ENCODE data around the gene HADHA. TPM values are rescaled to one million over a fixed set of nuclear protein-coding genes. Genes with fewer than 3 reads are reported as not detected.

Gene HADHA
- total RNA-seq (2022; extraction: Qiagen RNA extraction) = 116 to 149 TPM (median 119 TPM) in 5 replicates

DNA sequence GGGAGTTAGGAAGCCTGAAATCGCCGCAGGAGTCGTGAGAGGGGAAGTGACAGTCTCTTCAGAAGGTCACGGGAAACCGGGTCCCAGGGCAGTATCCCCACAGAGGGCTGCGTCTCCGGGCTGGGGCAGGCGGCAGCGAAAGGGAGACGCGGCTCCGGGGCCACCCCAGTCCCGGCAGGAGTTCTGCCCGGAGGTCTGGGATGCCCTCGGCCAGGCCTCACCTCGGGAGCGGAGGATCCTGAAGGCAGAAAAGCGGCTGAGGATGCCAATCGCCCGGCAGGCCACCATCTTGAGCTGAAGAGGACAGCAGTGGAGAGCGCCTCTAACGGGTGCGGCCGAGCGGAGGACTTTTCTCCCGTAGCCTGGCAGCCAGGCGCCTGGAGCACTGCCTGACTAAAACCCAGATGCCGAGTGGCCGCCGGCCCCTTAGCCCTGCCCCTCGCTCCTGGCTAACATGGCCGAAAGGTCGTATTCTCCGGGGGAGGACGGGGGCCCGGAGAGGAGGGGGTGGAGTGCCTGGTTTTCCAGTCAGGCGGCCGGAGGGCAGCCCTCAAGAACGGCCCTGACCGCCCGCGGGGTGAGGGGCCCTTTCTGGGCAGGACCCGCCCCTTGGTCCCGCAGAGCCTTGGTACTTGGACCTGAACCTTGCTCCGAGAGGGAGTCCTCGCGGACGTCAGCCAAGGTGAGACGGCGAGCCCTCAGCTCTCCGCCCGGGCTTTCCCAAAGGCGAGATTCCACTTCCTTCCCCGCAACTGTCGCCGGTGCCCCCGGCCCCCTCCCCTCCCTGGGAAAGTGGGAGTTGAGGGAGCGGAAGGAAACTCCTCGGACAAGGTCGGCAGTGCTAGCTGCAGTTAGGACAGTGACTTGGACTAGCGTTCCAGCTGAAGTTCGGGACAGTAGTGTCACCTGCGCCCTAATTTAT, at the start of gene HADHA, which contains the start of gene HADHB:
Gene HADHA, minus strand, starts transcription at position 324 of the 922 bp plus-strand sequence. Its CDS starts 36 bp downstream, at position 288.
Gene HADHB, plus strand, starts transcription at position 631 of the 922 bp plus-strand sequence. CDS start 9,316 bp downstream, outside the sequence.

DNA sequence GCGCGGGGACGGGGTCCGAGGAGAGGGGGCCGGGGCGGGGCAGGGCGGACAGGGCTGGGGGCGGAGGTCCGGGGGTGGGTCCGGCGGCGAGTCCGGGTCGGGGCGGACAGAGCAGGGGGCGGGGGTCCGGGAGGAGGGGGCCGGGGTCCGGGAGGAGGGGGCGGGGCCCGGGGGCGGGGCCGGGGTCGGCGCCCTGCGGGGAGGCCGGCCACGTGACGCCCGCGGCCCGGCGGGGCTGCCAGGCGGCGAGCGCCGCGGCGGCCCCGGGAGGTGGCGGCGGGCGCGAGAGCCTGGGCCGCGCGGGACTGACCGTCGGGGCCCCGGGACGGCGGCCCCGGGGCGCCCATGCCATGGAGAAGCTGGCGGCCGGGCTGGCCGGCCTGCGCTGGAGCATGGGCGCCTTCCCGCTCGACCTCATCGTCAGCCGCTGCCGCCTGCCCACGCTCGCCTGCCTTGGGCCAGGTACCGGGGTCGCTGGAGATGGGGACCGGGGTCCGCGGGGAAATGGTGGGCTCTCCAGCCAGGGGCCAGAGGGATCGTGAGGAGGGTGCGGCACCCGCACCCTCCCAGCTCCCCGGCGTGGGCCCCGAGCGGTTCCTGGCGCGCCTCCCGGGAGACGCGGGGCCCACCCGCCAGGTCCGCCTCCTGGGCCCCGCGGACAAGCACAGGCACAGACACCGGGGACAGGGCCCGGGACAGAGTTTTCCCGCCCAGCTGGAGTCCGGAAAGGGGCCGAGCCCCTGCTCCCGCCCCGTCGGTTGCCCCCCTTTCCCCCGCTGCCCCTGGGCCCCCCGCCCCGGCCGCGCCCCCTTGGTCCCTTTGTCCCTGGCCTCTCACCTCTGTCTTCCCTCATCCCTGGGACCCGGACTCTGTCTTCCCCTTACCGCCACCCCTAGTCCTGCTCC, 71.3 kb downstream of the HADHA start, which contains the start of gene GAREM2:
Gene GAREM2, plus strand, starts transcription at position 218 of the 905 bp plus-strand sequence. Its CDS starts 133 bp downstream, at position 351.

Other genes with a start within 250 kb of the HADHA start
- 262 to 391 TPM (median 279 TPM) in 5 replicates for gene RAB10, start 210.5 kb downstream of the HADHA start, total RNA-seq (2022; extraction: Qiagen RNA extraction)
- gene GAREM2, start 71.5 kb downstream of the HADHA start, total RNA-seq (2022; extraction: Qiagen RNA extraction) = 5.0 to 10.6 TPM (median 7.4 TPM) in 5 replicates
- 96.8 to 104 TPM (median 101 TPM) in 5 replicates for gene HADHB, start 307 bp upstream of the HADHA start, total RNA-seq (2022; extraction: Qiagen RNA extraction)
- 17.3 to 20.9 TPM (median 19.6 TPM) in 5 replicates for gene SELENOI, start 101.5 kb upstream of the HADHA start, total RNA-seq (2022; extraction: Qiagen RNA extraction)
- 0.07 to 0.25 TPM (median 0.16 TPM) in 5 replicates for gene ADGRF3, start 102.2 kb upstream of the HADHA start, total RNA-seq (2022; extraction: Qiagen RNA extraction)
- gene DRC1, start 157.3 kb upstream of the HADHA start, total RNA-seq (2022; extraction: Qiagen RNA extraction) = 0.19 to 0.34 TPM (median 0.25 TPM) in 5 replicates
- gene OTOF, start 233.5 kb upstream of the HADHA start, total RNA-seq (2022; extraction: Qiagen RNA extraction) = 0.05 to 0.15 TPM (median 0.07 TPM) in 5 replicates

All from A549 treated with CORT108297 at 1 μM for 4 hours (cell line).